Measurements from ENCODE around the gene COL27A1.

The COL27A1 gene

GRCh38 chr9:114207034-114207810 lies 51.9 kb downstream of the COL27A1 start:
- DNase-seq (ENCODE audit: low read depth, low spot score): peak; percentile 29
- no peak overlapping the region for H3K4me3 ChIP-seq (ENCODE audit: low read depth, low read length)
- no peak for TF ChIP-seq CTCF (IDR thresholded peaks at IDR 0.05; ENCODE audit: low read depth, low read length)
- in situ Hi-C loops (cut with HindIII; ENCODE audit: low sequenced_read_pairs): no loop called here

- in situ Hi-C loops (cut with HindIII; ENCODE audit: low sequenced_read_pairs): no loop called here
Measured at GRCh38 chr9:114207845-114208244, 52.5 kb downstream of the COL27A1 start.

DNA sequence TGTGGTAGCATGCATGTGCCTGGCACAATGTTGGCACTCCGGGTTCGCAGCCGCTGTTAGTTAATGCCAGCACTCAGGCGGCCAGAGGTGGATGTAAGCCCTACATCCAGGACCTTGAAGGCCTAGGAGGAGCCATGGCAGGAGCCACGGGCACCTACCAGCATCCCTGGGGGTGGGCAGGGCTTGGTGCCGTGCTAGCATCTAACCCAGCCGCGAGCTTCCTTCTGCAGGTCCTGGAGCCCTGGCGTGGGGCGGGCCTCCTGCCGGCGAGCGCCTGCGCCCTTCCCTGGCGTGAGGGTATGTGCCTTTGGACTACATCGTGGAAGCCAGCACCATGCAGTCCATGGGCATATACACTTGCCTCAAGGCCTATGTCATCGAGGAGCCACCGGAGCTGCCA lies 53.8 kb downstream of the COL27A1 start:
- no peak overlapping the region for H3K4me3 ChIP-seq (ENCODE audit: low read depth, low read length)
- TF ChIP-seq CTCF (IDR thresholded peaks at IDR 0.05; ENCODE audit: low read depth, low read length): no peak
- no peak for DNase-seq (ENCODE audit: low read depth, low spot score)
- in situ Hi-C loops (cut with HindIII; ENCODE audit: low sequenced_read_pairs): no loop called here

More at GRCh38 chr9:114207845-114208244, 52.5 kb downstream of the COL27A1 start:
- no peak for TF ChIP-seq CTCF (IDR thresholded peaks at IDR 0.05; ENCODE audit: low read depth, low read length)
- no peak overlapping the region for H3K4me3 ChIP-seq (ENCODE audit: low read depth, low read length)
- no peak for DNase-seq (ENCODE audit: low read depth, low spot score)

DNA sequence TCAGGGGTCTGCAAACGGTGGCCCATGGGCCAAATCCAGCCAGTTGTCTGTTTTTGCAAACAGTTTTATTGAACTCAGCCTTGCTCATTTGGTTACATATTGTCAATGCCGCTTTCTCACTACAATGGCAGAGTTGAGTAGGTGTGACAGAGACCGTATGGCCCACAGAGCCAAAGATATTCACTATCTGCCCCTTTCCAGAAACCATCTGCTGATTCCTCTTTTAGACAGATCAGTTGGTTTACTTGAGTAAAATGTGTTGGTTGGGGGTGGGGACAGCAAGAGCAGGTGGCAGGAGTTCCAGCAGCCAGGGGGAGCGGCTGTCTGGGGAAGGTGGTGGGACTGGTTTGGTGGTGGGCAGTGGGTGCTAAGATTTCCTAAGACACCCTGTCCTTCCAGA lies 54.8 kb downstream of the COL27A1 start:
- TF ChIP-seq CTCF (IDR thresholded peaks at IDR 0.05; ENCODE audit: low read depth, low read length): no peak
- no peak for DNase-seq (ENCODE audit: low read depth, low spot score)
- in situ Hi-C loops (cut with HindIII; ENCODE audit: low sequenced_read_pairs): no loop called here
- H3K4me3 ChIP-seq (ENCODE audit: low read depth, low read length): no peak overlapping the region

DNA sequence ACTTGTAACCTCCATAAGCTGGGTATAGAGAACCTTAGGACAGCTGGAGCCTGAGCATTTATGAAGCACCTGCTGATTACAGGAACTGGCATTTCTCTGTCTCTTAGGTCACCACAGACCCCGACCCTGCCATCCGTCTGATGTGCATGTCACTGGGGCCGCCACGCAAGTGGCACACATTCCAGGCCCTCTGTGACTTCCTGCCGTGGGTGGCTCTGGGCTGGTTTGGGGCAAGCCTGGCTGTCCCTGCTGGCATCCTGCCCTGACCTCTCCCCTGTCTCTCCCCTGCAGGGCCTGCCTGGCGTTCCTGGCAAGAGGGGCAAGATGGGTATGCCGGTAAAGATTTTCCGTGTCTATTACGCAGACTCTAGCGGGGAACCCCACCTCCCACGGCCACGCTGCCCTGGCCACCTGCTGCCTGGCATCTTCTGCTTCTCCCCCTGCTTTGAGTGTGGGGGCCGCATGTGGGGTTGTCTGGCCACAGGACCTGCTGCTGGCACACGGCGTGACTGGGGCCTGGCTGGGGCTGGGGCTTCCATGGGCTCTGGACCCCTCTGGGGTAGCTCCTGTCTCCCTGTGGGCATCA lies 55.4 kb downstream of the COL27A1 start:
- TF ChIP-seq CTCF (IDR thresholded peaks at IDR 0.05; ENCODE audit: low read depth, low read length): no peak
- no peak overlapping the region for H3K4me3 ChIP-seq (ENCODE audit: low read depth, low read length)
- in situ Hi-C loops (cut with HindIII; ENCODE audit: low sequenced_read_pairs): no loop called here
- DNase-seq (ENCODE audit: low read depth, low spot score): no peak

GRCh38 chr9:114212826-114213225 lies 57.5 kb downstream of the COL27A1 start:
- TF ChIP-seq CTCF (IDR thresholded peaks at IDR 0.05; ENCODE audit: low read depth, low read length): no peak
- H3K4me3 ChIP-seq (ENCODE audit: low read depth, low read length): no peak overlapping the region
- in situ Hi-C loops (cut with HindIII; ENCODE audit: low sequenced_read_pairs): no loop called here
- DNase-seq (ENCODE audit: low read depth, low spot score): no peak

All from astrocyte of the spinal cord (primary cell).